ENCODE results near the gene C1orf185.

The C1orf185 gene

DNA sequence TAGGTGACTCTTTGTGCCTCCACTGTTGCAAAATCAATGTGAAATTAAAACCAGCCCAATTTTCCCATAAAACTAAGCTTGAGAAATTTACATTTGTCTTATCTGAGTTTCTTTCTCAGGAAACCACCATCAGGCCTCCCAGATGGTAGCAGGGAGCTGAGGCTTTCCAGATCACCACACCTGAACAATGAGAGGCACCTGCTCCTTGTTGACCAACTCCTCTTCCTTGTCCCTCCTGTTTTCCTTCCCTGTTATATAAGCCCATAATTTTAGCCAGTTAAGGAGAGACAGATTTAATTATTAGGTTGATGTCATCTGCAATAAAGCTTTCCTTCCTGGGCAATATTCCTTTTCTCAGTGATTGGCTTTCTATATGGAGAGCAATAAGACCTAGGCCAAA, 32.0 kb upstream of the C1orf185 start:
- H3K4me1 ChIP-seq (ENCODE audit: low read length), result no peaks in the 10 kb centered on the region
- H3K27me3 ChIP-seq (ENCODE audit: low read depth, low read length), result no peaks in the 10 kb centered on the region; the same call in 1 of the 2 replicates
- H3K9me3 ChIP-seq (ENCODE audit: insufficient read depth, low read length), result no peaks in the 10 kb centered on the region
- no peak overlapping the region for H3K4me2 ChIP-seq (ENCODE audit: low read length)
- no peak for TF ChIP-seq EZH2phosphoT487 (IDR thresholded peaks at IDR 0.05; ENCODE audit: low read depth)
- TF ChIP-seq, protein P1, sequence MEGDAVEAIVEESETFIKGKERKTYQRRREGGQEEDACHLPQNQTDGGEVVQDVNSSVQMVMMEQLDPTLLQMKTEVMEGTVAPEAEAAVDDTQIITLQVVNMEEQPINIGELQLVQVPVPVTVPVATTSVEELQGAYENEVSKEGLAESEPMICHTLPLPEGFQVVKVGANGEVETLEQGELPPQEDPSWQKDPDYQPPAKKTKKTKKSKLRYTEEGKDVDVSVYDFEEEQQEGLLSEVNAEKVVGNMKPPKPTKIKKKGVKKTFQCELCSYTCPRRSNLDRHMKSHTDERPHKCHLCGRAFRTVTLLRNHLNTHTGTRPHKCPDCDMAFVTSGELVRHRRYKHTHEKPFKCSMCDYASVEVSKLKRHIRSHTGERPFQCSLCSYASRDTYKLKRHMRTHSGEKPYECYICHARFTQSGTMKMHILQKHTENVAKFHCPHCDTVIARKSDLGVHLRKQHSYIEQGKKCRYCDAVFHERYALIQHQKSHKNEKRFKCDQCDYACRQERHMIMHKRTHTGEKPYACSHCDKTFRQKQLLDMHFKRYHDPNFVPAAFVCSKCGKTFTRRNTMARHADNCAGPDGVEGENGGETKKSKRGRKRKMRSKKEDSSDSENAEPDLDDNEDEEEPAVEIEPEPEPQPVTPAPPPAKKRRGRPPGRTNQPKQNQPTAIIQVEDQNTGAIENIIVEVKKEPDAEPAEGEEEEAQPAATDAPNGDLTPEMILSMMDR (IDR thresholded peaks at IDR 0.05; ENCODE audit: low read depth, low read length), result no peak
- no peaks in the 10 kb centered on the region for H4K20me1 ChIP-seq (ENCODE audit: insufficient read depth, low read length)
- no peak overlapping the region for H3K4me3 ChIP-seq (ENCODE audit: low read length)
- H3K27ac ChIP-seq (ENCODE audit: low read length), result no peak overlapping the region
- H2AFZ ChIP-seq (ENCODE audit: low read depth, low read length), result no peak overlapping the region
- no peak overlapping the region for H3K9ac ChIP-seq (ENCODE audit: low read length)
- H3K36me3 ChIP-seq (replicated peaks; ENCODE audit: low read depth, low read length), result no peaks in the 10 kb centered on the region
- H3K79me2 ChIP-seq (ENCODE audit: low read length), result no peaks in the 10 kb centered on the region

DNA sequence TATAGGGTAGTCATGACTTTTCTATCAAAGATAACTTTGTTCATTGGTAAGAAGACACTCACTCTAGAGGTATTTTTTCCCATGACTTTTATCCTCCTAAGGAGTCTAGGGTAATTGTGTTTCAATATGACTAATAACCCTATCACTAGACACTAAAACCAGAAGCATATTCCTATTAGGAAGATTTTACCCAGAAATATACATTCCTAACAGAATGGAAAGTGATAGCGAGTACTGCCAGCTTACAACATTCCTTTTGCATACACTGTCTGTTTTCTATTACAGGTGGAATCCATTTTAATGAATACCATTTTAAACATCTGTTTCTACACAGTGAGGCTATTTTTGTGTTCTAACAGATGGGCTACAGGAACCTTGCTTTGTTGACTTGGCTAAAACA, 31.4 kb upstream of the C1orf185 start:
- no peaks in the 10 kb centered on the region for H3K9me3 ChIP-seq (ENCODE audit: insufficient read depth, low read length)

DNA sequence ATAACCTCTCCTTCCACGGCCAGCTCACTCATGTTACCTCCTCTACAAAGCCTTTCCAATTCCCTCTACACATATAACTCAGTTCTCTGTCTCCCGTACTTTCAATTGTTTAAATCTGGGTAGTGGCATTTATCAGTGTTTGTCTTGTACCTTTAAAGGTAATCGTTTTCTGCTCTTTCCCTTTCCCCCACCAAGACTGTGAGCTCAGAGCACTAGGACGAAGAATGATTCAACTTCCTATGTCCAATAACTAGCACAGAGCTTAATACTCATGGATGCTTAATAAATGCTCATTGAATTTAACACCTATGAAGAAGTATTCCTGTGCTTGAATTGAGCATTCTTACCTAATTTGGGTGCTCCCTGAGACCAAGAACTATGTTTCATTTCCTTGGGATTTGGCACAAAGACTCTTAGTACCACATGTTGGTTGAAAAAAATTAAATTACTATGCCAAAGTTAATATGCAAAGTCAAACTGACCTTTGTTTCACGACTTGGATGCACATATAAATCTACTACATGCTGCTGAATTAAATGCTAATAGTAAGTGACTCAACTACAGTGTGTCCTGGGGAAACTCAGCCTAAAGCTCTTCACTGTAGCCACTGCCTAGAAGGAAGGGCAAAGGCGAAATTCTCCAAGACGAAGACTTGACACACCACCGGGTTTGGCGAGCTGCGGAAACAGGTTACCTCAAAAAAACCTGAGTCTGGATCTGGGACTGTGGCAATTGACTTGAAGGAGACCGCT, 30.6 kb upstream of the C1orf185 start:
- H4K20me1 ChIP-seq (ENCODE audit: insufficient read depth, low read length), result no peaks in the 10 kb centered on the region
- TF ChIP-seq EZH2phosphoT487 (IDR thresholded peaks at IDR 0.05; ENCODE audit: low read depth), result no peak
- TF ChIP-seq, protein P1 (IDR thresholded peaks at IDR 0.05; ENCODE audit: low read depth, low read length), result no peak
- H3K27me3 ChIP-seq (ENCODE audit: low read depth, low read length), result no peaks in the 10 kb centered on the region; the same call in 1 of the 2 replicates
- H3K27ac ChIP-seq (ENCODE audit: low read length), result no peak overlapping the region
- no peaks in the 10 kb centered on the region for H3K79me2 ChIP-seq (ENCODE audit: low read length)
- H3K9me3 ChIP-seq (ENCODE audit: insufficient read depth, low read length), result no peaks in the 10 kb centered on the region
- no peaks in the 10 kb centered on the region for H3K36me3 ChIP-seq (replicated peaks; ENCODE audit: low read depth, low read length)
- H3K4me1 ChIP-seq (ENCODE audit: low read length), result no peaks in the 10 kb centered on the region
- H3K9ac ChIP-seq (ENCODE audit: low read length), result no peak overlapping the region
- no peak overlapping the region for H3K4me3 ChIP-seq (ENCODE audit: low read length)
- H2AFZ ChIP-seq (ENCODE audit: low read depth, low read length), result no peak overlapping the region
- no peak overlapping the region for H3K4me2 ChIP-seq (ENCODE audit: low read length)

More for the DNA sequence above, 31.4 kb upstream of the C1orf185 start:
- H3K4me2 ChIP-seq (ENCODE audit: low read length), result no peak overlapping the region
- no peak overlapping the region for H3K9ac ChIP-seq (ENCODE audit: low read length)
- TF ChIP-seq EZH2phosphoT487 (IDR thresholded peaks at IDR 0.05; ENCODE audit: low read depth), result no peak
- TF ChIP-seq, protein P1 (IDR thresholded peaks at IDR 0.05; ENCODE audit: low read depth, low read length), result no peak
- no peak overlapping the region for H2AFZ ChIP-seq (ENCODE audit: low read depth, low read length)
- no peaks in the 10 kb centered on the region for H3K79me2 ChIP-seq (ENCODE audit: low read length)
- no peak overlapping the region for H3K27ac ChIP-seq (ENCODE audit: low read length)
- no peaks in the 10 kb centered on the region for H3K4me1 ChIP-seq (ENCODE audit: low read length)
- H3K36me3 ChIP-seq (replicated peaks; ENCODE audit: low read depth, low read length), result no peaks in the 10 kb centered on the region
- H3K27me3 ChIP-seq (ENCODE audit: low read depth, low read length), result no peaks in the 10 kb centered on the region; the same call in 1 of the 2 replicates
- no peak overlapping the region for H3K4me3 ChIP-seq (ENCODE audit: low read length)
- no peaks in the 10 kb centered on the region for H4K20me1 ChIP-seq (ENCODE audit: insufficient read depth, low read length)

DNA sequence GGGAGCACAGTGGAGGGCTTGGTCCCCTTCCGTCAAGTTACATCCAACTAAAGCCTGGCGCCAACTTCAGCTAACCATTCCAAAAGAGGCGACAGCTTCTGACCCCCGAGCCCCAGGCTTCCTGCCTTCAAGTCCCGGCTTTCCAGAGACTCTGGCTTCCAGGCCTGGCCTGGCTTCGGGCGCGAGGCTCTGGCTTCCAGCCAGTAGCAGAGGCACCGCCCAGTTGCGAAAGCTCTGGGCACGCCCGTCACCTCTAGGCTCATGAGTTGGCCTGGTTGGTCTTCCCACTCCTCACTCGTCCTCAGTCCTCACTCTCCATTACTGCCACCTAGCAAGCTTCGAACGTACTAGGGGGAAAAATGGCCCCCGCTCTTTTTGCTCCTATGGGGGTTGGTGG, 30.0 kb upstream of the C1orf185 start:
- Histone ChIP-seq H3K4me2 (ENCODE audit: low read length) (no peak overlapping the region), H4K20me1 (ENCODE audit: insufficient read depth, low read length) (no peaks in the 10 kb centered on the region)

More for the DNA sequence above, 30.0 kb upstream of the C1orf185 start:
- Histone ChIP-seq H3K9ac (ENCODE audit: low read length) (no peak overlapping the region), H3K36me3 (replicated peaks; ENCODE audit: low read depth, low read length) (no peaks in the 10 kb centered on the region), H3K4me1 (ENCODE audit: low read length) (no peaks in the 10 kb centered on the region), H3K4me3 (ENCODE audit: low read length) (no peak overlapping the region), H3K27me3 (ENCODE audit: low read depth, low read length) (no peaks in the 10 kb centered on the region; the same call in 1 of the 2 replicates), H3K9me3 (ENCODE audit: insufficient read depth, low read length) (no peaks in the 10 kb centered on the region), H3K79me2 (ENCODE audit: low read length) (no peaks in the 10 kb centered on the region), H3K27ac (ENCODE audit: low read length) (no peak overlapping the region), H2AFZ (ENCODE audit: low read depth, low read length) (no peak overlapping the region)
- no peak for TF ChIP-seq EZH2phosphoT487 (IDR thresholded peaks at IDR 0.05; ENCODE audit: low read depth)
- TF ChIP-seq, protein P1 (IDR thresholded peaks at IDR 0.05; ENCODE audit: low read depth, low read length), result no peak

Measured in OCI-LY3 (cell line).